ENCODE results near the gene PAGR1. TPM values are rescaled to one million over a fixed set of nuclear protein-coding genes. Genes with fewer than 3 reads are reported as not detected.

The PAGR1 gene
- polyA plus RNA-seq, 1 experiment, result 15.6 TPM

DNA sequence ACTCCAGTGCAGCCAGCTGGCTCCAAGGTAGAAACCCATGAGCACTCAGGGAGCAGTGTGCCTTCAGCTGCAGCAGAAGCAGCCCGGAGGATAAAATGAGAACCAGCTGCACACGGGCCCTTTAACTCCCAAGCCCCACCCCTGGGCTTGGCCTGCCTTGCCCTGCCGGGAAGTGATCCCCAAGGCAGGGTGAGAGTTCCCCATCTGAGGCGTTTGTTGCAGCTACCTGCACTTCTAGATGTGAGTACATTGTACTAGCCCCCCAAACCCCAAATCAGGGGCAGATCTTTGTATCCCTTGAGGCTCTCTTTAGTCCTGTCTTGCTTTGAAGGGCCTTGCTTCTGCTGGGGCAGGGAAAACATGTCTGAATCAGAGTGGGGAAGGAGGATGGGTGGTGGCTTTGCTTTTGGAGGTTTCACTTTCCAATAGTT, 4.3 kb downstream of the PAGR1 start, which contains the start of gene MVP:
Gene MVP (plus strand): TSS at position 192 of the 431 bp plus-strand sequence. CDS start 10,088 bp downstream, outside the sequence.
- H3K4me3 ChIP-seq (ENCODE audit: low read depth, low read length), result peak within 1 kb of the TSS; percentile 80
- H3K36me3 ChIP-seq (ENCODE audit: control insufficient read depth, insufficient read depth, low read length), result peaks cover 5% of the 10 kb centered on the region
- ChIA-PET POLR2A (interaction anchor here (0.6 to 1.3 kb wide), 2 partner anchors 16 to 153 kb away, joined by 3 to 4 read pairs; partner anchors contain the start of gene TAOK2), CTCF (interaction anchor here (0.7 to 11.3 kb wide), 5 partner anchors 13 to 36 kb away, joined by 3 to 81 read pairs (median 5); partner anchors contain the start of genes KIF22 and MAZ)
- H3K27me3 ChIP-seq (ENCODE audit: control insufficient read depth, insufficient read depth, low read length), result no peaks in the 10 kb centered on the region
- no peak for TF ChIP-seq CTCF (IDR thresholded peaks at IDR 0.05; ENCODE audit: insufficient read depth, low read depth, low read length)
- no peak for DNase-seq (ENCODE audit: low read depth)

DNA sequence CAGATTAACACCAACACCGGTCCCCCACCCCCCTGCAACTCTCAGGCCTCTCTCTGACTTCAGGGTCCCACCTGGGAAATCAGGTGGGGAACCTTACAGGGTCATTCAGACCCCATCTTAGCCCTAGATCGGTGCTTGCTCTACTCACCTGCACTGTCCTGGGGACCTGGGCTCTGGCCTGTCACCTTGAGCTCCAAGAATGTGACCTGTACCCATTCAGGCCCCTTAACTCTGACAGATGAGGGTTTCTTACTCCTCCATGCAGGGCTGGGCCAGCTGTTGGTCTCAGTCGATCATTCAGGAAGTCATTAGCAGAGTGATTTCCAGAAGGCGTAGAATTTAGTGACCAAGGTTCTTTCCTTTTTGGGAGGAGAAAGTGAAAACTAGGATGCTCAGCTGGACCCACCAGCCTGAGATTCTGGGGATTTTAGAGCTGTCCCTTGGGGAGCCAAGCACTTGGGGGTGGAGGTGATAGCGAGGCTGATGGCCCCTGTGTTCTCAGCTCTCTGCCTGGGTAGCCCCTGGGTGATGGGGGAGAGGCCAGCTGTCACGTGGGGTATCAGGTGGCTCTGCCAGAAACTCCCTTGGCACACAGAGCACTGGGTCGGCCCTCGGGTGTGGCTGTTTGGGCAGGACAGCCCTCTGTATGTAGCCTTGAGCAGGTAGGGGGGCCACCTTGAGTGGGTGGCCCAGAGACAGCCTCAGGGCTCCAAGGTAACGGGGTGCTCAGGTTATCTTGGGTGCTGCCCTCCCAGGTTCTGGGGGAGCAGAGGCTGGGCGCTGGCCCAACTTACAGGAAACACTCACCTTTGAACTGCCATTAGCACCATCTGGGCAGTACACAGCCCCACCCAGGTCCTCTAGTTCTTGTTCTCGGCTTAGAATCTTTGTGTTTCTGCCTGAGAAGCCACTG, 5.0 kb downstream of the PAGR1 start:
- CTCF ChIA-PET, result interaction anchor here (1.4 to 11.3 kb wide), 4 partner anchors 13 to 36 kb away, joined by 4 to 81 read pairs (median 10); partner anchors contain the start of genes KIF22 and MAZ
- no peaks in the 10 kb centered on the region for H3K27me3 ChIP-seq (ENCODE audit: control insufficient read depth, insufficient read depth, low read length)
- no peak for DNase-seq (ENCODE audit: low read depth)

DNA sequence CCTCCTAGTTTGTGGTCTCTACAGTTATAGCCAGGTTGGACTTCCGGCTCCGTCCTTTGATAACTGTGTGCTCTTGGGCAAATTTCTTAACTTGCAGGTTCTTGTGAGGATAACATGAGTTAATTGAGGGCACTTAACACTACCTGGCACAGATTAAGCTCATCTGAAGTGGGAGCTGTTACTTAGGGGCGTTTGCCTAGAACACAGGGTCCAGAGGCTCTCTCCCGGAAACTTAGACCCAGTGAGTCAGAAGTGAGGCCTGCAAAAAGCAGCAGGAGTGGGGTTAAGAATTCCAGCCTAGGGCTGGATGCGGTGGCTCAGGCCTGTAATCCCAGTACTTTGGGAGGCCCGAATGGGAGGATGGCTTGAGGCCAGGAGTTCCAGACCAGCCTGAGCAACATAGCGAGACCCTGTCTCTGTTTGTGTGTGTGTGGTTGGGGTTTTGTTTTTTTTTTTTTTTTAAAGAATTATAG, 5.7 kb downstream of the PAGR1 start:
- CTCF ChIA-PET, result interaction anchor here (3.0 to 11.3 kb wide), 2 partner anchors 14 to 26 kb away, joined by 15 to 81 read pairs; partner anchors contain the start of gene MAZ

More for the DNA sequence above, 5.0 kb downstream of the PAGR1 start:
- Histone ChIP-seq H3K4me3 (ENCODE audit: low read depth, low read length) (peak overlapping the region; percentile 80), H3K36me3 (ENCODE audit: control insufficient read depth, insufficient read depth, low read length) (peaks cover 5% of the 10 kb centered on the region)
- POLR2A ChIA-PET, result interaction anchor here (0.6 to 1.3 kb wide), 2 partner anchors 16 to 152 kb away, joined by 3 to 4 read pairs; partner anchors contain the start of gene TAOK2
- no peak for TF ChIP-seq CTCF (IDR thresholded peaks at IDR 0.05; ENCODE audit: insufficient read depth, low read depth, low read length)

GRCh38 chr16:29824589-29825144, 8.7 kb downstream of the PAGR1 start:
- Histone ChIP-seq H3K4me3 (ENCODE audit: low read depth, low read length) (no peak overlapping the region), H3K36me3 (ENCODE audit: control insufficient read depth, insufficient read depth, low read length) (peaks cover 5% of the 10 kb centered on the region), H3K27me3 (ENCODE audit: control insufficient read depth, insufficient read depth, low read length) (no peaks in the 10 kb centered on the region)
- POLR2A ChIA-PET, result interaction anchor here (0.7 to 0.8 kb wide), 3 partner anchors 14 to 41 kb away, joined by 4 to 15 read pairs (median 6); no protein-coding TSS in a partner anchor
- CTCF ChIA-PET, result interaction anchor here (0.6 to 11.3 kb wide), 5 partner anchors 9 to 41 kb away, joined by 3 to 81 read pairs (median 4); partner anchors contain the start of gene PAGR1
- DNase-seq (ENCODE audit: low read depth), result peak; percentile 49
- TF ChIP-seq CTCF (IDR thresholded peaks at IDR 0.05; ENCODE audit: insufficient read depth, low read depth, low read length), result no peak

More for the DNA sequence above, 5.7 kb downstream of the PAGR1 start:
- peak; percentile 44 for DNase-seq (ENCODE audit: low read depth)
- TF ChIP-seq CTCF (IDR thresholded peaks at IDR 0.05; ENCODE audit: insufficient read depth, low read depth, low read length), result no peak
- Histone ChIP-seq H3K36me3 (ENCODE audit: control insufficient read depth, insufficient read depth, low read length) (peaks cover 9% of the 10 kb centered on the region), H3K4me3 (ENCODE audit: low read depth, low read length) (peak overlapping the region; percentile 80), H3K27me3 (ENCODE audit: control insufficient read depth, insufficient read depth, low read length) (no peaks in the 10 kb centered on the region)
- POLR2A ChIA-PET, result interaction anchor here (0.6 kb wide), 1 partner anchor 237 kb away, joined by 3 read pairs; no protein-coding TSS in a partner anchor

Data from BJ (cell line).